NCI-H69 (cell line): ENCODE results near the gene KRT78.
A peak's percentile ranks its signal among the peaks of the same experiment; 100 is the strongest.

Experiments
- DNase-seq: peaks from one replicate; lab custom pipeline; 2025; lab: John Stamatoyannopoulos, UW

Gene KRT78

GRCh38 chr12:52812749-52813148, 36.0 kb downstream of the KRT78 start:
- DNase-seq: no peak

- DNase-seq: no peak
These were observed 36.8 kb downstream of the KRT78 start for GRCh38 chr12:52812073-52812400.

GRCh38 chr12:52811191-52812072, 37.4 kb downstream of the KRT78 start:
- no peak for DNase-seq

GRCh38 chr12:52810554-52810953, 38.2 kb downstream of the KRT78 start:
- DNase-seq: no peak

GRCh38 chr12:52809166-52809565, 39.6 kb downstream of the KRT78 start:
- no peak for DNase-seq

GRCh38 chr12:52808573-52809160, 40.1 kb downstream of the KRT78 start:
- no peak for DNase-seq

GRCh38 chr12:52807544-52808470, 41.0 kb downstream of the KRT78 start:
- DNase-seq: no peak

- no peak for DNase-seq
These were observed 41.8 kb downstream of the KRT78 start for GRCh38 chr12:52806821-52807543.

- DNase-seq: no peak
These were observed 42.5 kb downstream of the KRT78 start for GRCh38 chr12:52806169-52806811.

GRCh38 chr12:52805739-52806138, 43.1 kb downstream of the KRT78 start:
- DNase-seq: no peak

GRCh38 chr12:52805000-52805399, 43.8 kb downstream of the KRT78 start:
- peak; percentile 41 for DNase-seq

GRCh38 chr12:52802442-52802841, 46.4 kb downstream of the KRT78 start:
- DNase-seq: no peak

- DNase-seq: no peak
These were observed 47.0 kb downstream of the KRT78 start for GRCh38 chr12:52801773-52802172.

- no peak for DNase-seq
These were observed 48.4 kb downstream of the KRT78 start for GRCh38 chr12:52800259-52800917.

GRCh38 chr12:52799505-52800211, 49.1 kb downstream of the KRT78 start:
- DNase-seq: no peak

GRCh38 chr12:52798671-52799504, 49.9 kb downstream of the KRT78 start:
- DNase-seq: no peak

- DNase-seq: no peak
These were observed 50.7 kb downstream of the KRT78 start for GRCh38 chr12:52798003-52798670.

GRCh38 chr12:52797529-52797894, 51.3 kb downstream of the KRT78 start:
- DNase-seq: no peak
